KMS-11 (cell line): ENCODE results near the gene CEACAM19.

ENCODE experiments used
- H2AFZ ChIP-seq: fragments of 200-600 bp; sonication (generic); 2 replicates; pipeline ENCODE4 v1.6.1; 2016; ENCODE audit warnings: antibody characterized with exemption, mixed run types, low read depth
- H3K27ac ChIP-seq: fragments of 200-600 bp; sonication (generic); 2 replicates; pipeline ENCODE4 v1.6.1; 2016; ENCODE audit warnings: mild to moderate bottlenecking, mixed run types
- H3K27me3 ChIP-seq: fragments of 200-600 bp; sonication (generic); 2 replicates; pipeline ENCODE4 v1.6.1; 2017; ENCODE audit warnings: mild to moderate bottlenecking, low read depth, mixed run types, moderate library complexity; ENCODE audit not compliant: insufficient read depth
- H3K36me3 ChIP-seq: fragments of 200-600 bp; sonication (generic); 2 replicates; pipeline ENCODE4 v1.6.1; 2017; ENCODE audit warnings: mild to moderate bottlenecking, mixed run types; ENCODE audit not compliant: insufficient read depth
- H3K4me1 ChIP-seq: fragments of 200-600 bp; sonication (generic); 2 replicates; pipeline ENCODE4 v1.6.1; 2016; ENCODE audit warnings: mild to moderate bottlenecking, low read depth, mixed run types; ENCODE audit not compliant: poor library complexity, severe bottlenecking
- H3K4me2 ChIP-seq: fragments of 200-600 bp; sonication (generic); 2 replicates; pipeline ENCODE4 v1.7.0; 2016; ENCODE audit warnings: mild to moderate bottlenecking, mixed run types
- H3K4me3 ChIP-seq: fragments of 200-600 bp; sonication (generic); IDR thresholded peaks from 2 replicates; pipeline ENCODE4 v1.6.1; 2017; ENCODE audit warnings: low read depth, low read length, mixed read lengths; ENCODE audit not compliant: insufficient read depth
- H3K79me2 ChIP-seq: fragments of 200-600 bp; sonication (generic); 2 replicates; pipeline ENCODE4 v1.6.1; 2016; ENCODE audit warnings: low read depth, mixed run types; ENCODE audit not compliant: insufficient read depth
- H3K9ac ChIP-seq: fragments of 200-600 bp; sonication (generic); 2 replicates; pipeline ENCODE4 v1.6.1; 2016; ENCODE audit warnings: mild to moderate bottlenecking, mixed run types
- H4K20me1 ChIP-seq: fragments of 200-600 bp; sonication (generic); 2 replicates; pipeline ENCODE4 v1.6.1; 2016; ENCODE audit warnings: mild to moderate bottlenecking, mixed run types; ENCODE audit not compliant: insufficient read depth
- CTCF ChIP-seq: fragments of 200-600 bp; sonication (generic); conservative IDR thresholded peaks from 2 replicates; pipeline ENCODE4 v1.6.1; 2017; ENCODE audit warnings: low read depth, mild to moderate bottlenecking, antibody characterized with exemption, low read length, moderate library complexity, mixed read lengths

Gene CEACAM19

GRCh38 chr19:44723299-44723951 is 52.1 kb downstream of the CEACAM19 start:
- Histone ChIP-seq H3K27me3 (no peaks in the 10 kb centered on the region), H3K79me2 (no peaks in the 10 kb centered on the region), H3K4me3 (no peak overlapping the region), H3K27ac (peak overlapping the region; percentile 96), H3K4me1 (peaks cover 84% of the 10 kb centered on the region), H2AFZ (peak overlapping the region; percentile 31; the same call in 1 of the 2 replicates), H3K36me3 (no peaks in the 10 kb centered on the region), H4K20me1 (no peaks in the 10 kb centered on the region), H3K9ac (no peak overlapping the region; the same call in 1 of the 2 replicates), H3K4me2 (peak overlapping the region; percentile 69)
- no peak for TF ChIP-seq CTCF

- Histone ChIP-seq H3K4me3 (no peak overlapping the region), H3K4me2 (peak overlapping the region; percentile 69), H3K36me3 (no peaks in the 10 kb centered on the region), H3K27ac (peak overlapping the region; percentile 96), H3K27me3 (no peaks in the 10 kb centered on the region), H3K4me1 (peaks cover 79% of the 10 kb centered on the region), H4K20me1 (no peaks in the 10 kb centered on the region), H2AFZ (peak overlapping the region; percentile 31; the same call in 1 of the 2 replicates), H3K9ac (peak overlapping the region; percentile 37; the same call in 1 of the 2 replicates), H3K79me2 (no peaks in the 10 kb centered on the region)
- peak; percentile 98 for TF ChIP-seq CTCF
Measured at GRCh38 chr19:44723952-44724319, 52.7 kb downstream of the CEACAM19 start.

GRCh38 chr19:44725251-44725650 is 54.0 kb downstream of the CEACAM19 start:
- no peaks in the 10 kb centered on the region for H4K20me1 ChIP-seq
- TF ChIP-seq CTCF, result no peak
- H2AFZ ChIP-seq, result peak overlapping the region; percentile 25; the same call in 1 of the 2 replicates
- H3K36me3 ChIP-seq, result no peaks in the 10 kb centered on the region
- no peaks in the 10 kb centered on the region for H3K27me3 ChIP-seq
- peak overlapping the region; percentile 69 for H3K4me2 ChIP-seq
- H3K27ac ChIP-seq, result peak overlapping the region; percentile 96
- H3K4me1 ChIP-seq, result peaks cover 67% of the 10 kb centered on the region
- H3K4me3 ChIP-seq, result no peak overlapping the region
- H3K79me2 ChIP-seq, result no peaks in the 10 kb centered on the region
- peak overlapping the region; percentile 14; the same call in 1 of the 2 replicates for H3K9ac ChIP-seq

- Histone ChIP-seq H3K4me3 (no peak overlapping the region), H3K4me1 (peaks cover 63% of the 10 kb centered on the region), H3K79me2 (no peaks in the 10 kb centered on the region), H3K27ac (peak overlapping the region; percentile 96), H3K36me3 (no peaks in the 10 kb centered on the region), H2AFZ (peak overlapping the region; percentile 25; the same call in 1 of the 2 replicates), H3K27me3 (no peaks in the 10 kb centered on the region), H3K9ac (peak overlapping the region; percentile 14; the same call in 1 of the 2 replicates), H4K20me1 (no peaks in the 10 kb centered on the region), H3K4me2 (peak overlapping the region; percentile 69)
- TF ChIP-seq CTCF, result no peak
Measured at GRCh38 chr19:44725684-44726083, 54.4 kb downstream of the CEACAM19 start.
